WTC11 (cell line): Measurements from ENCODE around the gene ACSF3.

Experiments
- CREB1 ChIP-seq: sonication (generic); formaldehyde crosslinking; IDR thresholded peaks from 2 replicates; pipeline ENCODE4 v1.8.0; 2023; ENCODE audit warnings: mild to moderate bottlenecking, missing genetic modification reagents
- IRF2 ChIP-seq: sonication (generic); formaldehyde crosslinking; IDR thresholded peaks from 2 replicates; pipeline ENCODE4 v1.8.0; 2022; ENCODE audit warnings: low read depth, missing genetic modification reagents, borderline replicate concordance
- NR1H2 ChIP-seq: sonication (generic); formaldehyde crosslinking; IDR thresholded peaks from 2 replicates; pipeline ENCODE4 v1.9.0; 2021; ENCODE audit warnings: mild to moderate bottlenecking, moderate library complexity, missing genetic modification reagents
- SP1 ChIP-seq: sonication (generic); formaldehyde crosslinking; conservative IDR thresholded peaks from 2 replicates; pipeline ENCODE4 v1.8.1; 2022; ENCODE audit warnings: missing genetic modification reagents
- ZNF263 ChIP-seq: sonication (generic); formaldehyde crosslinking; IDR thresholded peaks from 2 replicates; pipeline ENCODE4 v1.8.1; 2022; ENCODE audit warnings: low read depth, mild to moderate bottlenecking, moderate library complexity, missing genetic modification reagents
- TF ChIP-seq, protein P1 (sequence below): sonication (generic); formaldehyde crosslinking; IDR thresholded peaks from 2 replicates; pipeline ENCODE4 v1.8.1; 2022; ENCODE audit warnings: missing genetic modification reagents, borderline replicate concordance
- TF ChIP-seq, protein P2 (sequence below): fragments of 200-600 bp; IDR thresholded peaks from 2 replicates; pipeline ENCODE4 v1.8.0; 2022; ENCODE audit warnings: antibody characterized with exemption

DNA sequence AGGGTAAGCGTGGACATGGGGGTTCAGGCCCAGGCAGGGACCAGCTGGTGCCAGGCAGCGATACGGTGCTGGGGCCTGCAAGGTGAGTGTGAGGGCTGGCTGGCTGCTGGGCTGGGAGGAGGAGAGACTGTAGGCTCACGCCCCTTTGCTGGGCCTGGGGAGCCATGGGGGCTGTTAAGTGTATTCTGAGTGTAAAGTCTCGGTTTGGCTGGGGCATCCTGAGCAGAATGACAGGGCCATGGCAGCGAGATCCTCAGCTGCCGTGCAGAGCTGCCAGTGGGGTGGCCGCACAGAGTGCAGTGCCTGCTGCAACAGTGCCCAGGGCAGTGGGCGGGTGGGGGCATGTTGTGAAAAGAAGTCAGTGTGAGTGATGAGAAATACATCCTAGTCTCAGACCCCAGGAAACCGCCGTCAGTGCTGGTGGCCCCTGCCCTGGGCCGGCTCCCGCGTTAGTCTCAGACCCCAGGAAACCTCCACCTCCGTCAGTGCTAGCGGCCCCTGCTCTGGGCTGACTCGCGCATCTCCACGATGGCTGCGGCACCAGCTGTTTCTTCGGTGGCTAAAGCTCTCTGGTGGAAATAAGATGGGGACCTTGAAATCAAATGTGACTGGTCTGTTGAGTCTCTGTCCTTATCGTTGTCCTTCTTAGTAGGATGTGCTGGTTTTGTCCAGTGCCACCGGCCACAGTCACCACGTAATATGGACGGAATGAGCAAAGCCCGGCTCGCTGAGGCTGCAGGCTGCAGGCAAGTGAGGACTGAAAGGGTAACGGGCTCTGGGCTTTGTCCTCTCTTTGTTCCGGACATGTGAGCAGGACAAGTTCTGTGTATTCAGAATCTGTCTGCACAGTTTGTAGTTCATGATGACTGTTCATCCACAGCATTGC, 22.9 kb downstream of the ACSF3 start:
- TF ChIP-seq ZNF263 (no peak), CREB1 (no peak), SP1 (CRISPR knock-in tag) (no peak), IRF2 (CRISPR knock-in tag) (no peak), NR1H2 (CRISPR knock-in tag) (no peak)
- TF ChIP-seq, protein P1, sequence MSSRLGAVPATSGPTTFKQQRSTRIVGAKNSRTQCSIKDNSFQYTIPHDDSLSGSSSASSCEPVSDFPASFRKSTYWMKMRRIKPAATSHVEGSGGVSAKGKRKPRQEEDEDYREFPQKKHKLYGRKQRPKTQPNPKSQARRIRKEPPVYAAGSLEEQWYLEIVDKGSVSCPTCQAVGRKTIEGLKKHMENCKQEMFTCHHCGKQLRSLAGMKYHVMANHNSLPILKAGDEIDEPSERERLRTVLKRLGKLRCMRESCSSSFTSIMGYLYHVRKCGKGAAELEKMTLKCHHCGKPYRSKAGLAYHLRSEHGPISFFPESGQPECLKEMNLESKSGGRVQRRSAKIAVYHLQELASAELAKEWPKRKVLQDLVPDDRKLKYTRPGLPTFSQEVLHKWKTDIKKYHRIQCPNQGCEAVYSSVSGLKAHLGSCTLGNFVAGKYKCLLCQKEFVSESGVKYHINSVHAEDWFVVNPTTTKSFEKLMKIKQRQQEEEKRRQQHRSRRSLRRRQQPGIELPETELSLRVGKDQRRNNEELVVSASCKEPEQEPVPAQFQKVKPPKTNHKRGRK (CRISPR knock-in tag) = no peak
- TF ChIP-seq, protein P2, sequence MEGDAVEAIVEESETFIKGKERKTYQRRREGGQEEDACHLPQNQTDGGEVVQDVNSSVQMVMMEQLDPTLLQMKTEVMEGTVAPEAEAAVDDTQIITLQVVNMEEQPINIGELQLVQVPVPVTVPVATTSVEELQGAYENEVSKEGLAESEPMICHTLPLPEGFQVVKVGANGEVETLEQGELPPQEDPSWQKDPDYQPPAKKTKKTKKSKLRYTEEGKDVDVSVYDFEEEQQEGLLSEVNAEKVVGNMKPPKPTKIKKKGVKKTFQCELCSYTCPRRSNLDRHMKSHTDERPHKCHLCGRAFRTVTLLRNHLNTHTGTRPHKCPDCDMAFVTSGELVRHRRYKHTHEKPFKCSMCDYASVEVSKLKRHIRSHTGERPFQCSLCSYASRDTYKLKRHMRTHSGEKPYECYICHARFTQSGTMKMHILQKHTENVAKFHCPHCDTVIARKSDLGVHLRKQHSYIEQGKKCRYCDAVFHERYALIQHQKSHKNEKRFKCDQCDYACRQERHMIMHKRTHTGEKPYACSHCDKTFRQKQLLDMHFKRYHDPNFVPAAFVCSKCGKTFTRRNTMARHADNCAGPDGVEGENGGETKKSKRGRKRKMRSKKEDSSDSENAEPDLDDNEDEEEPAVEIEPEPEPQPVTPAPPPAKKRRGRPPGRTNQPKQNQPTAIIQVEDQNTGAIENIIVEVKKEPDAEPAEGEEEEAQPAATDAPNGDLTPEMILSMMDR = no peak
